HCEC 1CT (cell line): ENCODE results near the gene NOS3.
A peak's percentile ranks its signal among the peaks of the same experiment; 100 is the strongest.
"Not testable (repeated sequence)": the region's sequence is repeated elsewhere in the genome, so short reads cannot be mapped to it uniquely, and the experiment has no call there.

Experiments
- DNase-seq: peaks from one replicate; pipeline ENCODE4 v3.0.0-alpha.2; 2017

Gene NOS3

DNA sequence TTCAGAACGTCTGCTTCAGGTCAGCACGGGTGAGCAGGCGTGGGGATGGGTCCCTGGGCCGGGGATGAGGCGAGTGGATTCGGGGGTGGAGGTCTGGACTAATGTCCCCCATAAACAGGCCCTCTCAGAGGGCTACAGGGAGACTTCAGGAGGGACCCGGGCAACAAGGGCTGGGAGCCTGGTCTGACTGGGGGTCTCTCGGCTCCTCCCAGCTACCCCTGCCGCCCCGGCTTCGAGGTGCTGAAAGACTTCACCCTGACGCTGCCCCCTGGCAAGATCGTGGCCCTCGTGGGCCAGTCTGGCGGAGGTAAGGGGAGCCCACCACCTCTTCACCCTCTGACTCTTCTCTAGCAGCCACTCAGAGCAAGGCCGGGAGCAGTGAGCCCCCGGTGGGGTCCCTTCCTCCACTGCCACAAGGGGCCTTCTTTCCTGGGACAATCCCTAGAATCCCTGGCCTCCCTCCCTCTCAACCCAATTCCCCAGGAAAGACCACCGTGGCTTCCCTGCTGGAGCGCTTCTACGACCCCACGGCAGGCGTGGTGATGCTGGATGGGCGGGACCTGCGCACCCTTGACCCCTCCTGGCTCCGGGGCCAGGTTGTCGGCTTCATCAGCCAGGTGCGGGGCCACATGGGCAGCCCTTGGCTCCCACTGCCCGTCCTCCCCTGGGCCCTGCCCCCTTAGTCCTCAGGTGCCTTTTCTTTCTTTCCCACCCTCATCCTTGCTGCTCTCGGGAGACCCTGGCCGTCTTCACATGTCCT, 50.0 kb downstream of the NOS3 start:
- DNase-seq, result no peak

GRCh38 chr7:151043449-151043848, 52.6 kb downstream of the NOS3 start:
- not testable (repeated sequence) for DNase-seq

GRCh38 chr7:151043959-151044358, 53.1 kb downstream of the NOS3 start:
- no peak for DNase-seq

GRCh38 chr7:151045262-151045661, 54.4 kb downstream of the NOS3 start:
- DNase-seq, result no peak

- no peak for DNase-seq
These were observed 55.1 kb downstream of the NOS3 start for GRCh38 chr7:151045967-151046366.

DNA sequence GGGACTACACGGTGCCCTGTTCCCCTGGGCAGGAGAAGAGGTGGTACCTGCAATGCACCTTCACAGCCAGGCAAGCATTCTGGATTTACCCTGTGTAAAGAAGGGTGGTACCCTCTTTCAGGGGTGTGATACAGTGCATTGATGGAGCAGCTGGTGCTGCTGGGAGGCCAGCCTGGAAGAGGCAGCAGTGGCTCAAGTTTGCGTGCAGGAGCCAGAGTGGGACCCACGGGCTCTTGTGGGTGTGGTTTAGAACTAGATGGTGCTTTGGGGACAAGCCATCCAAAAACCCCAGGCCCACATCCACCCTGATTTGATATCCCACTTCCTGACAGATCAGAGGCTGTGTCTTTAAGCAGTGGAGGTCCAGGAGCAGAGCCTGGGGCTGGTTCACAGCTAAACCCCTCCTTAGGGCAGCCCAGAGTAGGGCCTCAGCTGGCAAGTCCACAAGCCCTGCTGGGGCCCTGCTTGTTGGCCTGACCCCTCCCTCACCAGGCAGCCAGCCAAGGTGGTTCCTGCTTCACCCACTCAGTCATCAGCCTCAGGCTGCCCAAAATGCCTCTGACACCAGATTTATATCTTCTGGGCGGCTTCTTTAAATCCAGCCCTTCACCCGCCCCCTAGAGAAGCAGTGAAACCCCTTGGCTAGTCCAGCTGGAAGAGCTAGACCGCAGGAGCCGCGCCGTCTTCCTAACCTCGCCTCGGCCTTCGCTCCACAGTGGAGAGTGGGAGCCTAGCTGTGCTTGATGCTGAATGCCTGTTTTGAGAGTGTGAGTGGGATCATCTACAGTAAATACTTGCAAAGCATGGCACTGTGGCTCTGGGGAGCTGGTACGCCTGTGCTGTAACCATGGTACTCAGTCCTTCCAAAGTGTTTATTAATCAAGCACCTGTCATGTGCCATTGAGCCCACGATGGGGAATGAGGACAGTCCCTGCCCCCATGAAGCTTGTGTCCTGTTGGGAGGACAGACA, 56.1 kb downstream of the NOS3 start:
- DNase-seq, result no peak

- DNase-seq, result no peak
These were observed 57.4 kb downstream of the NOS3 start, which contains the start of gene ASIC3 for GRCh38 chr7:151047976-151048815. Gene ASIC3, plus strand, starts transcription at chr7:151048531. Its CDS starts 355 bp downstream, at chr7:151048886.

GRCh38 chr7:151048911-151049463, 58.2 kb downstream of the NOS3 start:
- no peak for DNase-seq

DNA sequence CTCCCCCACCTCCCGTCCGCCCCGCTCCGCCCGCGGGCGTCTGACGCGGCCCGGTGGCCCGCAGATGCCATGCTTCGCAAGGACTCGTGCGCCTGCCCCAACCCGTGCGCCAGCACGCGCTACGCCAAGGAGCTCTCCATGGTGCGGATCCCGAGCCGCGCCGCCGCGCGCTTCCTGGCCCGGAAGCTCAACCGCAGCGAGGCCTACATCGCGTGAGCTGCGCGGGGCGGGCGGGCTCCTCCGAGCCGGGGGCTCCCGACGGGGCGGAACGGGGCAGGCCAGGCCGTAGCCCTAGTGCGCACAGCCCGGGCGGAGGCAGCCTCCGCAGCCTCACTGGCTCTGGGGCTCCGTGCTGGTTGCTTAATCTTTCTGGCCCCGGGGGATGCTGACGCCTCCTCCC, 60.3 kb downstream of the NOS3 start:
- DNase-seq, result no peak

GRCh38 chr7:151053096-151053495, 62.3 kb downstream of the NOS3 start:
- DNase-seq, result no peak

GRCh38 chr7:151053751-151054150, 62.9 kb downstream of the NOS3 start:
- DNase-seq, result no peak

- no peak for DNase-seq
These were observed 65.5 kb downstream of the NOS3 start for GRCh38 chr7:151056283-151056665.

DNA sequence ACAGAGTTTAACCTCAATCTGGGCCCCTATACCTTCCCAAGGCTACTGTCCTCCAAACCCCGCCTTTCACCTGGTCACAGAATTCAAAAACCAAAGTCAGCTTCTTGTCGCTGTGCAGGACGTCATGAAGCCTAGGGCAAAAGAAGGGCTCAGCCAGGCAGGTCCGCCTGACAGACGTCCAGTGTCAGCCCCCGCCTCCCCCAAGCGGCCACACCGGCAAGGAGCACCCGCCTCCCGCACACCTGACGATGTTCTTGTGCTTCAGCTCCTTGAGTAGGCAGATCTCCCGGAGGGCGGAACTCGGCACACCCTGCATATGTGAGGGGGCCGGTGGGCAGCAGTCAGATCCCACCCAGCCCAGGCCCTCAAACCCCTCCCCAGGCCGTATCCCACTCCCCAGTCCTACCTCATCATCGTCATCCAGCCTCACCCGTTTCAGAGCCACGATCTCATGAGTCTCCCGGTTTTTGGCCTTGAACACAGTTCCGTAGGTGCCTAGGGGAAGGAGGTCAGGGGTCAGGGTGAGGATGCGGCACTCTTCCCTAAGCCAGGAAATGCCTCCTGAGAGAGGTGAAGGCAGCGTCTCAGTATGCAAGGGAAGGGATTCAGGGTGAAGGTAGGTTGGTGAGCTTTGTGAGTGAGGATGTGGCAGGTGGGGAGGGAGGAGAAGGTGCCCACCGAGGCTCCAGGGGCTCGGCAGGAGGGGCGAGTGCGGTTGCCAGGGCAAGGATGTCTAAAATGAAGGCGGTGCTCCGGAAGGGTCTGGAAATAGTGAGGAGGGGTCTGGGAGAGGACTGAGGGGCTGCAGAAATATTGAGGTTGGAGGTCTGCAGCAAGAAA, 66.1 kb downstream of the NOS3 start:
- DNase-seq, result no peak

- peak; percentile 16 for DNase-seq
These were observed 66.7 kb downstream of the NOS3 start, which contains the start of gene CDK5 for GRCh38 chr7:151057506-151057988. Gene CDK5, minus strand, starts transcription at chr7:151057897. Its CDS starts 49 bp downstream, at chr7:151057848.

GRCh38 chr7:151057989-151058780, 67.4 kb downstream of the NOS3 start:
- DNase-seq, result peak; percentile 100

GRCh38 chr7:151058781-151059366, 68.1 kb downstream of the NOS3 start:
- peak; percentile 23 for DNase-seq

DNA sequence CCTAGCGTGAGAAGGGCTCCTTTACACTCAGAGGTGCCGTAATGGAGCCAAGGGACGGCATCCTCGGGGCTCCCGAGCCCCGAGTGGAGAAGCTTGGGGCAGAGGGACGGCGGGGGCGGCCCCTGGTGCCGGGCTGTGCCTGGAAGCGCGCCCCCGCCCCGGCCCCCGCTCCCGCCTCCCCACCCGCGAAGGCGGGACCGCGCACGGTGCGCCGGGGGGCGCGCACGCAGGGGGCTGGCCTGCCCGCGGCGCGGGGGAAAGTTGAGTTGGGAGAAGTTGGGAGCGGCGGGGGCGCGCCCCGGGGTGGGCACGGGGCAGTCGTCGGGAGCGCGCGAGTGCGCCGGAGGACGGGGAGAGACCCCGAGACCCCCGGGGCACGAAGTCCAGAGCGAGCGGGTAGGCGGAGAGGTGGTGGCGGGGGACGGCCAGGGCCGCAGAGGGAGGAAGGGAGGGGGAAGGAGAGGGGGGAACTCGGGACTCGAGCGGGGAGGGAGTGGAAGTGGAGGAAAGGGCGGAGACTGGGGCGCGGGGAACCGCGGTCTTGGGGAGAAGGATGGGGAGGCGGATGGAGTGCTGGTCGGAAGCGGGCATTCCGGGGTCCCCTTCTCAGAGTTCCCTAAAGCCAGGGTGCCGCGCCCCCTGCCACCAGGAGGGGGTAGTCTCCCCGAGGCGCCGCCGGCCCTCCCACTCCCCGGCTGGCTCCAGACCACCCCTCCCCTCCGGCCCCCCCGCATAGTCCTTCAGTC, 68.7 kb downstream of the NOS3 start, which contains the start of gene SLC4A2:
Gene SLC4A2, plus strand, starts transcription at position 223 of the 746 bp plus-strand sequence. CDS start 2,399 bp downstream, outside the sequence.
- DNase-seq, result peak; percentile 75

GRCh38 chr7:151060113-151060415, 69.2 kb downstream of the NOS3 start:
- DNase-seq, result no peak
